GM10248 (cell line): Measurements from ENCODE around the gene SCGB3A1.

ENCODE experiments used
- CTCF ChIA-PET: fragments of 300-600 bp; sonication (Branson Sonifier 250); formaldehyde crosslinking; extraction: SDS; loops from one replicate; lab custom pipeline; 2021; ENCODE audit warnings: antibody characterized with exemption; lab: Yijun Ruan, JAX
- POLR2A ChIA-PET: fragments of 350-650 bp; sonication (Branson Sonifier 250); formaldehyde crosslinking; extraction: SDS; loops from one replicate; lab custom pipeline; 2020; ENCODE audit warnings: antibody characterized with exemption; lab: Yijun Ruan, JAX
- DNase-seq: peaks from one replicate; pipeline ENCODE4 v3.0.0; 2012; ENCODE audit errors: extremely low spot score
- TF ChIP-seq, protein P1 (sequence below): IDR thresholded peaks from 2 replicates; pipeline ENCODE4 v1.5.1; 2012; ENCODE audit warnings: mild to moderate bottlenecking, low read depth; ENCODE audit errors: extremely low read depth, missing control alignments, control extremely low read depth

The SCGB3A1 gene

DNA sequence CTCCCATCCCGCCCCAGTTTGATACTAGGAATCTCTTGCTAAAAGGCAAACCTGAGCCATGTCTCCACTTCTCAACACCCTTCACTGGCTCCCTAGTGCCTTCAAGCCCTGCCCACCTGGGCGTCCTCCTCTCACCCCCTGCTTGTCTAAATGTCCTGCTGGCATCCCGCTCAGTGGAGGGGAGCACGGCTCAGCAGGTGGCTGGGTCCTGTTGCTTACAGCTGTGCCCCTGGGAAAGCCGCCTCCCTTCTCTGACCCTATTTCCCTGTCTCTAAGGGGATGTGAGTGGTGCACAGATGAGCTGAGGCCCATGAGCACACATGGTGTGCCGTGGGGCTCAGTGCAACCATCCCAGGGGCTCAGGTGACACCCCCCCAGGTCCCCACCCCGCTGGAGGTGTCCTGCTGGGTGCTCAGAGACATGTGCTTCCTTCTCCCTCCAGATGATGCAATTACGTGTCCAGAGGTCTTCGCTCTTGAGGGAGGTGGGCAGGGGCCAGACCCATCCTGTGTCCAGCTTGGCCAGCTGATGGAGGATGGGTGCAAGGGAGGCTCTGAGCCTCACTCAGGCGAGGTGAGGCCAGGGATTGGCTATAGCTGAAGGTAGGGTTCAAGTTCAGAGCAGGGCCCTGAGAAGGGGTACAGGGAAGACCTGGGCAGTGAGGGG lies 34.0 kb upstream of the SCGB3A1 start:
- CTCF ChIA-PET = no interaction called here
- POLR2A ChIA-PET = no interaction called here
- TF ChIP-seq, protein P1, sequence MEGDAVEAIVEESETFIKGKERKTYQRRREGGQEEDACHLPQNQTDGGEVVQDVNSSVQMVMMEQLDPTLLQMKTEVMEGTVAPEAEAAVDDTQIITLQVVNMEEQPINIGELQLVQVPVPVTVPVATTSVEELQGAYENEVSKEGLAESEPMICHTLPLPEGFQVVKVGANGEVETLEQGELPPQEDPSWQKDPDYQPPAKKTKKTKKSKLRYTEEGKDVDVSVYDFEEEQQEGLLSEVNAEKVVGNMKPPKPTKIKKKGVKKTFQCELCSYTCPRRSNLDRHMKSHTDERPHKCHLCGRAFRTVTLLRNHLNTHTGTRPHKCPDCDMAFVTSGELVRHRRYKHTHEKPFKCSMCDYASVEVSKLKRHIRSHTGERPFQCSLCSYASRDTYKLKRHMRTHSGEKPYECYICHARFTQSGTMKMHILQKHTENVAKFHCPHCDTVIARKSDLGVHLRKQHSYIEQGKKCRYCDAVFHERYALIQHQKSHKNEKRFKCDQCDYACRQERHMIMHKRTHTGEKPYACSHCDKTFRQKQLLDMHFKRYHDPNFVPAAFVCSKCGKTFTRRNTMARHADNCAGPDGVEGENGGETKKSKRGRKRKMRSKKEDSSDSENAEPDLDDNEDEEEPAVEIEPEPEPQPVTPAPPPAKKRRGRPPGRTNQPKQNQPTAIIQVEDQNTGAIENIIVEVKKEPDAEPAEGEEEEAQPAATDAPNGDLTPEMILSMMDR = no peak
- DNase-seq = no peak

DNA sequence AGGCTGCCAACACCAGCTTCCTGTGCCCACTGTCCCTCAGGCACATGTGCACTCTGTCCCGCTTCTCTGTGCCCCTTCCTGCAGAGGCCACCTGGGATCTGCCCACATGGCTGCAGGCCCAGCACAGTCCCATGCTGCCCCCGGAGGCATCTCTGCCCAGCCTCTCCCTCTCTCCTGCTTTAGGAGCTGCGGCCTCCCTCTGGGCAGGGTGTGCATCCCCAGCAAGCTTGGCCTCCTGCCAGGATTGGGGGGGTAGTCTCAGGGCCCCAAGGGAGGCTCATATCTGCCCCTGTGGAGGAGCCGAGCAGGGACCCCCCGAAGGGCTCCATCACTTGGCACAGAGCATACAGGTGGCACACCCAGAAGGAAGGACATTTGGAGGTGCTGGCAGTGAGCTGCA lies 33.3 kb upstream of the SCGB3A1 start:
- ChIA-PET POLR2A (no interaction called here), CTCF (interaction anchor here (1.4 kb wide), 1 partner anchor 18 kb away, joined by 4 read pairs; no protein-coding TSS in a partner anchor)
- DNase-seq = no peak
- TF ChIP-seq, protein P1 = no peak

DNA sequence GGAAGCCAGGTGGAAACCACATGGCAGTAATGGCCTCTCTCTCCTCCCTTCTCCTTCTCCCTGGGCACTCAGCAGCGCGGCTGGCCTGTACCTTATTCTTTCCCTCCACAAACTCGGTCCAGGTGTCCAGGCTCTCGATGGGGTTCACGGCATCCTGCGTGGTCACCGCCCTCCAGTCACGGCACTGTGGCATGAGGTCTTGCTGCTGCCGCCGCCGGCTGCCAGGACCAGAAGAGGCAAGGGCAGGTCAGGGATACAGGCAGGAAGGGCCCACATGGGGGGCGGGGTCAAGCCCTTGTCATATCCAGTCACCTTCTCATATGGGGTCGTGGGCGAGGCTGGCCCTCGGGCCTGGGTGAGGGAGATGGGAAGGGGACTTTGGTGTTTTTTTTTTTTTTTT lies 32.5 kb upstream of the SCGB3A1 start:
- DNase-seq = no peak
- ChIA-PET CTCF (interaction anchor here (1.4 kb wide), 1 partner anchor 18 kb away, joined by 4 read pairs; no protein-coding TSS in a partner anchor), POLR2A (no interaction called here)
- TF ChIP-seq, protein P1 = no peak

DNA sequence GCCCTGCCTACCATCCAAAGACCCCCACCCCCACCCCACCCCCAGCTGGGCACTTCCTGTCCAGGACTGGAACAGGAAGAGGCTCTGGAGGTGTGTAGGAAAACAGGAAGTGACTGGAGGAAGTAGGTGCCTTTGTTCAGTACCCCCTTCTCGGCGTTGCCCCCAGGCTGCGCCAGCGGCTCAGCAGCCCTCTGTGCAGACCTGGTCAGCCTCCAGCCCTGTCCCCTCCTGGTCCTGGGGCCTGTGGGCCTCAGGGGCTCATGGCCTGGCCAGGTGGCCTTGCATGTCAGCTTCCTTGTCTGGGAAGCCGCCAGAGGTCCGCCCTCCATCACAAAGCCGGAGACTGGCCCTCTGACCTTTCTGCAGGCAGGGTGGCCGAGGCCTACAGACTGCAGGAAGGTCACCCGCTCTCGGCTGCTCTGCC lies 32.1 kb upstream of the SCGB3A1 start:
- POLR2A ChIA-PET = no interaction called here
- DNase-seq = no peak
- CTCF ChIA-PET = interaction anchor here (1.4 kb wide), 1 partner anchor 17 kb away, joined by 4 read pairs; no protein-coding TSS in a partner anchor
- TF ChIP-seq, protein P1 = no peak

DNA sequence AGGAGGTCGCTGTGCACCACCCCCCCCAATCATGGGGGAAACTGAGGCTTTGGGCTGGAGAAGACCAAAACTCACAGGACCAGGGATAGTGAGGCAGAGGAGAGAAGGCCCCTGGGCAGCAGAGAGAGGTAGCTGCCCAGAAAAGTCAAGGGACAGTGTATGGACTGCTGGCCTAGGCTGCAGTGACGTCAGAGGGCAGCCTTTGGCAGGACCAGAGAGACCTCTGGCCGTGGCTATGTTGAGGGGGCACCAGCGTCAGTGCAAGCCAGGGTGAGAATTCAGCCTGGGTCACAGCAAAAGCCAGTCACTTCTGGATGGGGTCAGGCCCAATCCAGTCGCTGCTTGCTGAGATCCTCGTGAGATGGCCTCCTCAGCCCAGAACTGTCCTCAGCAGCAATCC lies 31.6 kb upstream of the SCGB3A1 start:
- ChIA-PET CTCF (no interaction called here), POLR2A (no interaction called here)
- no peak for DNase-seq
- TF ChIP-seq, protein P1 = no peak

DNA sequence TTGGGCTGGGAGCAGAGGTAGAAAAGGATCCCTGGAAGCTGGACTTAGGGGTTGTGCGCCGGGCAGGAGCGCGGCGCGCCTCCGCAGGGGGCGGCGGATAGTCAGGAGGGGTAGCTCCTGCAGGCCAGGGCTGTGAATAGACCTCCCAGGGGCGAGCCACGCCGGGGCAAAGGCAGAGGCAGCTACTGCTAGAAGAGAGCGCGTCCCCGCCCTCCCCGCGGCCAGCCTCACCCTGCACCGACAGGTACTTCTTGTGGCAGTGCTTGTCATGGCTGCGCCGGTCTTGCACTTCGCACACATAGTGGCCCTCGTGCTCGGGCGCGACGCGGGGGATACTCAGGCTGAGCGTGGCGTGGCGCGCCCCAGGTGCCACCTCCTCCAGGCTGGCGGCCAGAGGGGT lies 30.0 kb upstream of the SCGB3A1 start:
- TF ChIP-seq, protein P1 = no peak
- DNase-seq = no peak
- POLR2A ChIA-PET = no interaction called here

More for the DNA sequence above, 30.0 kb upstream of the SCGB3A1 start:
- CTCF ChIA-PET = interaction anchor here (1.7 kb wide), 1 partner anchor 15 kb away, joined by 4 read pairs; no protein-coding TSS in a partner anchor
